Uterus (tissue), 4 donors: ENCODE results near the gene TMEM141. TPM values are rescaled to one million over a fixed set of nuclear protein-coding genes. Genes with fewer than 3 reads are reported as not detected.

ENCODE experiments used
- DNase-seq, 2 donors: peaks; one replicate each; pipeline ENCODE4 v3.0.0-alpha.2; 2019 to 2020
- H3K27ac ChIP-seq, 2 donors: fragments of 200-600 bp; sonication (generic); 1 replicate in 1 of 2; 2 replicates in 1 of 2; pipeline ENCODE4 v1.5.1; 2016 to 2018
- H3K27me3 ChIP-seq, 2 donors: fragments of 200-600 bp; sonication (generic); one replicate each; pipeline ENCODE4 v1.5.1; 2018 to 2019; ENCODE audit warnings: control low read depth in 1 of 2
- H3K36me3 ChIP-seq, 2 donors: fragments of 200-600 bp; sonication (generic); one replicate each; pipeline ENCODE4 v1.5.1; 2019; ENCODE audit warnings: control low read depth in 1 of 2
- H3K4me1 ChIP-seq, 2 donors: fragments of 200-600 bp; sonication (generic); one replicate each; pipeline ENCODE4 v1.5.1; 2018 to 2019; ENCODE audit warnings: control low read depth in 1 of 2
- H3K4me3 ChIP-seq, 2 donors: fragments of 200-600 bp; sonication (generic); 1 replicate in 1 of 2; 2 replicates in 1 of 2; pipeline ENCODE4 v1.5.1; 2018 to 2019; ENCODE audit warnings: mild to moderate bottlenecking in 1 of 2
- H3K9me3 ChIP-seq, 2 donors: fragments of 200-600 bp; sonication (generic); one replicate each; pipeline ENCODE4 v1.5.1; 2019; ENCODE audit warnings: control low read depth in 1 of 2
- CTCF ChIP-seq, 4 experiments: fragments of 200-600 bp in 2 of 4; fragments of 450-650 bp in 2 of 4; sonication (generic) in 2 of 4; IDR thresholded peaks; one replicate each; pipeline ENCODE4 v1.5.1; 2016 to 2019; ENCODE audit warnings: antibody characterized with exemption in 4 of 4, mild to moderate bottlenecking in 2 of 4, moderate library complexity in 1 of 4
- POLR2A ChIP-seq, 2 donors: fragments of 450-650 bp; IDR thresholded peaks; one replicate each; pipeline ENCODE4 v1.6.1; 2016; ENCODE audit warnings: antibody characterized with exemption in 2 of 2, mild to moderate bottlenecking in 1 of 2, moderate library complexity in 1 of 2
- intact Hi-C: fragments of 100-400 bp; cut with DNase I; formaldehyde crosslinking; loops from one replicate; pipeline ENCODE4 v1.15.1; 2023; ENCODE audit warnings: low total_unique reads
- total RNA-seq, 4 donors: library from RNA; depleted of rRNA in 3 of 4; stranded (reverse); fragments of >200 nt in 3 of 4; gene quantifications; one replicate each; pipeline versions ENCODE4 v1.1.0 to v1.2.4, GENCODE V29; 2014 to 2023
- donor health status: DM: yes; HTN: yes; CAD: no.

Gene TMEM141
- total RNA-seq, 4 donors from 2014 or later = 3.5 to 48.9 (median 32.0) TPM

- no peak for TF ChIP-seq POLR2A (IDR thresholded peaks at IDR 0.05)
- peak in 2 of 4 experiments; percentile 10 to 40 for TF ChIP-seq CTCF (IDR thresholded peaks at IDR 0.05)
- H3K4me3 ChIP-seq = no peak overlapping the region
- H3K27ac ChIP-seq = no peak overlapping the region
- no peaks in the 10 kb centered on the region for H3K27me3 ChIP-seq
- no peaks in the 10 kb centered on the region for H3K4me1 ChIP-seq
- H3K9me3 ChIP-seq = no peaks in the 10 kb centered on the region
- H3K36me3 ChIP-seq = no peaks in the 10 kb centered on the region
- DNase-seq = no peak
- intact Hi-C loops = no loop called here
Observed at GRCh38 chr9:136769710-136770191, 21.4 kb upstream of the TMEM141 start.

- no peaks in the 10 kb centered on the region for H3K36me3 ChIP-seq
- no peak for TF ChIP-seq CTCF (IDR thresholded peaks at IDR 0.05)
- no peak for TF ChIP-seq POLR2A (IDR thresholded peaks at IDR 0.05)
- no peak for DNase-seq
- no peak overlapping the region for H3K27ac ChIP-seq
- H3K4me3 ChIP-seq = no peak overlapping the region
- no peaks in the 10 kb centered on the region for H3K4me1 ChIP-seq
- intact Hi-C loops = no loop called here
- H3K9me3 ChIP-seq = no peaks in the 10 kb centered on the region
- H3K27me3 ChIP-seq = no peaks in the 10 kb centered on the region
Observed at GRCh38 chr9:136771907-136772415, 19.2 kb upstream of the TMEM141 start.

- intact Hi-C loops = no loop called here
- Histone ChIP-seq H3K36me3 (no peaks in the 10 kb centered on the region), H3K27ac (no peak overlapping the region), H3K4me1 (no peaks in the 10 kb centered on the region), H3K4me3 (no peak overlapping the region), H3K9me3 (no peaks in the 10 kb centered on the region), H3K27me3 (no peaks in the 10 kb centered on the region)
- no peak for DNase-seq
- no peak for TF ChIP-seq CTCF (IDR thresholded peaks at IDR 0.05)
- no peak for TF ChIP-seq POLR2A (IDR thresholded peaks at IDR 0.05)
Observed at GRCh38 chr9:136773386-136774044, 17.6 kb upstream of the TMEM141 start.

- no peak for DNase-seq
- intact Hi-C loops = no loop called here
- Histone ChIP-seq H3K4me1 (no peaks in the 10 kb centered on the region), H3K36me3 (no peaks in the 10 kb centered on the region), H3K27ac (no peak overlapping the region), H3K4me3 (no peak overlapping the region), H3K9me3 (no peaks in the 10 kb centered on the region), H3K27me3 (no peaks in the 10 kb centered on the region)
- no peak for TF ChIP-seq CTCF (IDR thresholded peaks at IDR 0.05)
- no peak for TF ChIP-seq POLR2A (IDR thresholded peaks at IDR 0.05)
Observed at GRCh38 chr9:136774416-136775045, 16.6 kb upstream of the TMEM141 start.

- intact Hi-C loops = no loop called here
- no peaks in the 10 kb centered on the region for H3K36me3 ChIP-seq
Observed at GRCh38 chr9:136775191-136775590, 16.0 kb upstream of the TMEM141 start.

More at GRCh38 chr9:136775191-136775590, 16.0 kb upstream of the TMEM141 start:
- Histone ChIP-seq H3K9me3 (no peaks in the 10 kb centered on the region), H3K4me3 (no peak overlapping the region), H3K27ac (no peak overlapping the region), H3K27me3 (no peaks in the 10 kb centered on the region), H3K4me1 (no peaks in the 10 kb centered on the region)
- DNase-seq = no peak
- no peak for TF ChIP-seq CTCF (IDR thresholded peaks at IDR 0.05)
- no peak for TF ChIP-seq POLR2A (IDR thresholded peaks at IDR 0.05)
